Loucy (cell line): ENCODE measurements around the gene ALDOB.

ENCODE experiments used
- H2AFZ ChIP-seq: fragments of 200-600 bp; sonication (generic); 2 replicates; pipeline ENCODE4 v1.6.0; 2016; ENCODE audit warnings: antibody characterized with exemption, mild to moderate bottlenecking, low read length, moderate library complexity
- H3F3A ChIP-seq: fragments of 200-600 bp; 2 replicates; pipeline ENCODE4 v1.6.0; 2016; ENCODE audit warnings: antibody characterized with exemption, low read depth, mild to moderate bottlenecking
- H3K27me3 ChIP-seq: fragments of 200-600 bp; sonication (generic); 2 replicates; pipeline ENCODE4 v1.6.1; 2014; ENCODE audit warnings: low read length, mild to moderate bottlenecking; ENCODE audit not compliant: insufficient read depth, poor library complexity, severe bottlenecking
- H3K36me3 ChIP-seq: fragments of 200-600 bp; sonication (generic); 2 replicates; pipeline ENCODE4 v1.6.1; 2016; ENCODE audit warnings: low read length; ENCODE audit not compliant: insufficient read depth
- H3K4me1 ChIP-seq: fragments of 200-600 bp; sonication (generic); 2 replicates; pipeline ENCODE4 v1.5.1; 2014; ENCODE audit warnings: low read length, mild to moderate bottlenecking; ENCODE audit not compliant: insufficient read depth, poor library complexity, severe bottlenecking
- H3K4me2 ChIP-seq: fragments of 200-600 bp; sonication (generic); 2 replicates; pipeline ENCODE4 v1.6.0; 2014; ENCODE audit warnings: antibody characterized with exemption, low read length, low read depth, mild to moderate bottlenecking; ENCODE audit not compliant: poor library complexity, severe bottlenecking
- H3K4me3 ChIP-seq: fragments of 200-600 bp; sonication (generic); 2 replicates; pipeline ENCODE4 v1.5.1; 2014; ENCODE audit warnings: low read length, mild to moderate bottlenecking, mixed read lengths; ENCODE audit not compliant: poor library complexity, severe bottlenecking
- H3K79me2 ChIP-seq: fragments of 200-600 bp; sonication (generic); 2 replicates; pipeline ENCODE4 v1.6.1; 2014; ENCODE audit warnings: low read length; ENCODE audit not compliant: insufficient read depth
- H3K9ac ChIP-seq: fragments of 200-600 bp; sonication (generic); 2 replicates; pipeline ENCODE4 v1.6.0; 2014; ENCODE audit warnings: mild to moderate bottlenecking, low read depth, low read length, moderate library complexity; ENCODE audit not compliant: poor library complexity, severe bottlenecking
- H3K9me2 ChIP-seq: fragments of 200-600 bp; sonication (generic); replicated peaks from 2 replicates; pipeline ENCODE4 v1.6.1; 2016; ENCODE audit warnings: low read depth, low read length, mixed read lengths
- H3K9me3 ChIP-seq: fragments of 200-600 bp; sonication (generic); 2 replicates; pipeline ENCODE4 v1.6.1; 2014; ENCODE audit warnings: mild to moderate bottlenecking, antibody characterized with exemption, low read length, low read depth; ENCODE audit not compliant: insufficient read depth
- H4K20me1 ChIP-seq: fragments of 200-600 bp; sonication (generic); 2 replicates; pipeline ENCODE4 v1.6.0; 2014; ENCODE audit warnings: antibody characterized with exemption, low read length, mild to moderate bottlenecking; ENCODE audit not compliant: insufficient read depth, poor library complexity, severe bottlenecking
- CTCF ChIP-seq: fragments of 200-600 bp; sonication (generic); conservative IDR thresholded peaks from 2 replicates; pipeline ENCODE4 v1.5.1; 2014; ENCODE audit warnings: mild to moderate bottlenecking, antibody characterized with exemption, low read length
- EZH2phosphoT487 ChIP-seq: fragments of 200-600 bp; IDR thresholded peaks from 2 replicates; pipeline ENCODE4 v1.6.1; 2018; ENCODE audit warnings: antibody characterized with exemption, mild to moderate bottlenecking, moderate library complexity, borderline replicate concordance

The ALDOB gene

DNA sequence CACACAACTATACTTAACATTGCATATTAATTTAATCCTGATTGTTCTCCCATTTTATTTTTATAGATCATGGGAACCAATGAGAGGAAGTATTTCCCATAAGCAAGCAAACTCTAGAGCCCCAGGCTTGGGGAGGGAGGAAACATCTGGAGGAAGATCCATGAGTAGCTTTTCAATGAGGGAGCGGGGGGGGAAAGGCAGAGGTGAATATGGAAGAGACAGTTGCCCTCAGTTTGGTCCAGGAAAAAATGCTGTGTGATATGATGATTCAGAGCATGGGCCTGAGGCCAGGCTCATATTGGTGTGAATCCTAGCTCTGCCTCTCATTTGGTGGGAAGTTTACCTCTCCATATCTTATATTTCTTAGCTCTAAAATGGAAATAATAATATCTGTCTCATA lies 42.2 kb upstream of the ALDOB start:
- H2AFZ ChIP-seq: no peak overlapping the region
- H3K79me2 ChIP-seq: no peaks in the 10 kb centered on the region
- no peak overlapping the region for H3K4me3 ChIP-seq

GRCh38 chr9:101477214-101477613 lies 41.6 kb upstream of the ALDOB start:
- Histone ChIP-seq H4K20me1 (no peaks in the 10 kb centered on the region), H3F3A (no peaks in the 10 kb centered on the region), H3K4me2 (no peak overlapping the region), H2AFZ (no peak overlapping the region), H3K27me3 (no peaks in the 10 kb centered on the region), H3K9me3 (no peaks in the 10 kb centered on the region), H3K36me3 (no peaks in the 10 kb centered on the region), H3K9me2 (no peaks in the 10 kb centered on the region), H3K4me3 (no peak overlapping the region), H3K79me2 (no peaks in the 10 kb centered on the region), H3K4me1 (no peaks in the 10 kb centered on the region), H3K9ac (no peak overlapping the region)
- TF ChIP-seq CTCF: no peak
- TF ChIP-seq EZH2phosphoT487: no peak

More for the DNA sequence above, 42.2 kb upstream of the ALDOB start:
- no peaks in the 10 kb centered on the region for H3F3A ChIP-seq
- H3K36me3 ChIP-seq: no peaks in the 10 kb centered on the region
- H3K27me3 ChIP-seq: no peaks in the 10 kb centered on the region
- H4K20me1 ChIP-seq: no peaks in the 10 kb centered on the region
- no peaks in the 10 kb centered on the region for H3K9me3 ChIP-seq
- TF ChIP-seq CTCF: no peak
- no peak for TF ChIP-seq EZH2phosphoT487
- no peaks in the 10 kb centered on the region for H3K9me2 ChIP-seq
- H3K4me2 ChIP-seq: no peak overlapping the region
- no peaks in the 10 kb centered on the region for H3K4me1 ChIP-seq
- no peak overlapping the region for H3K9ac ChIP-seq

GRCh38 chr9:101476576-101477208 lies 41.1 kb upstream of the ALDOB start:
- TF ChIP-seq CTCF (no peak), EZH2phosphoT487 (no peak)
- Histone ChIP-seq H3K9ac (no peak overlapping the region), H4K20me1 (no peaks in the 10 kb centered on the region), H3K79me2 (no peaks in the 10 kb centered on the region), H3K4me1 (no peaks in the 10 kb centered on the region), H3K36me3 (no peaks in the 10 kb centered on the region), H3K4me3 (no peak overlapping the region), H3F3A (no peaks in the 10 kb centered on the region), H3K9me3 (no peaks in the 10 kb centered on the region), H2AFZ (no peak overlapping the region), H3K27me3 (peaks cover 2% of the 10 kb centered on the region), H3K9me2 (no peaks in the 10 kb centered on the region), H3K4me2 (no peak overlapping the region)
